Measurements from ENCODE around the gene LRRIQ1.

DNA sequence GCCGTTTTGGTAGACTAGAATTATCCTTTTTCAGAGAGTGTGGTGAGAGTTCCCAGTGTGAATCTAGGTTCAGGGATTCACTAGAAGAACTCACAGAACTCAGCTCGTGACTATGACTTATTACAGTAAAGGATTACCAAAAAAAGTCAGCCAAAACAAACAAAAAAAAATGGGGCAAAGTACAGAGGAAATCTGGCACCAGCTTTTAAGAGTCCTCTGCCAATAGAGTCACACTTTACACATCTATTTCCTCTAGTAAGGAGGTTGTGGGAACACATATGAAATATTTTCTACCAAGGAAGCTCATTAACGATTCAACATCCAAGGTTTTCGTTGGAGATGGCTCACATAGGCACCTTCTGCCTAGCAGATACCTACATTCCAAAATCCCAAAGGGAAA is 28.3 kb upstream of the LRRIQ1 start:
- TF ChIP-seq, protein P1, sequence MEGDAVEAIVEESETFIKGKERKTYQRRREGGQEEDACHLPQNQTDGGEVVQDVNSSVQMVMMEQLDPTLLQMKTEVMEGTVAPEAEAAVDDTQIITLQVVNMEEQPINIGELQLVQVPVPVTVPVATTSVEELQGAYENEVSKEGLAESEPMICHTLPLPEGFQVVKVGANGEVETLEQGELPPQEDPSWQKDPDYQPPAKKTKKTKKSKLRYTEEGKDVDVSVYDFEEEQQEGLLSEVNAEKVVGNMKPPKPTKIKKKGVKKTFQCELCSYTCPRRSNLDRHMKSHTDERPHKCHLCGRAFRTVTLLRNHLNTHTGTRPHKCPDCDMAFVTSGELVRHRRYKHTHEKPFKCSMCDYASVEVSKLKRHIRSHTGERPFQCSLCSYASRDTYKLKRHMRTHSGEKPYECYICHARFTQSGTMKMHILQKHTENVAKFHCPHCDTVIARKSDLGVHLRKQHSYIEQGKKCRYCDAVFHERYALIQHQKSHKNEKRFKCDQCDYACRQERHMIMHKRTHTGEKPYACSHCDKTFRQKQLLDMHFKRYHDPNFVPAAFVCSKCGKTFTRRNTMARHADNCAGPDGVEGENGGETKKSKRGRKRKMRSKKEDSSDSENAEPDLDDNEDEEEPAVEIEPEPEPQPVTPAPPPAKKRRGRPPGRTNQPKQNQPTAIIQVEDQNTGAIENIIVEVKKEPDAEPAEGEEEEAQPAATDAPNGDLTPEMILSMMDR (conservative IDR thresholded peaks at IDR 0.05; ENCODE audit: low read depth, low read length), result no peak
- TF ChIP-seq POLR2A (IDR thresholded peaks at IDR 0.05; ENCODE audit: low read depth, low read length), result no peak
- TF ChIP-seq SMC3 (IDR thresholded peaks at IDR 0.05; ENCODE audit: low read depth, low read length), result no peak
